Endothelial cell of umbilical vein (primary cell): ENCODE data around the gene NT5C1B. TPM values are rescaled to one million over a fixed set of nuclear protein-coding genes. Genes with fewer than 3 reads are reported as not detected.

Experiments
- BruUV-seq: library from RNA; stranded (reverse); fragments of 400-500 nt; replicated peaks from 2 replicates; lab custom pipeline; 2021; lab: Mats Ljungman, UMichigan
- CTCF ChIA-PET: fragments of 300-600, 350-600 bp; sonication (Branson Sonifier 250); formaldehyde crosslinking; loops from one replicate; lab custom pipeline; 2021; ENCODE audit warnings: antibody characterized with exemption, inconsistent platforms; lab: Charles Lee
- POLR2A ChIA-PET: fragments of 300-600, 350-600 bp; sonication (Branson Sonifier 250); formaldehyde crosslinking; loops from one replicate; lab custom pipeline; 2021; ENCODE audit warnings: antibody characterized with exemption, inconsistent platforms; lab: Charles Lee
- DNase-seq: peaks from one replicate; pipeline ENCODE4 v3.0.0-alpha.2; 2011; ENCODE audit warnings: low read depth, low spot score
- FAIRE-seq: peaks from 2 replicates; lab custom pipeline; 2011; peaks lifted over from hg19 to GRCh38; lab: Jason Lieb, UNC
- H2AFZ ChIP-seq: 2 replicates; pipeline ENCODE4 v1.6.0; 2012; ENCODE audit warnings: low read depth, low read length, control low read depth, inconsistent platforms
- H3K27ac ChIP-seq: 2 replicates; pipeline ENCODE4 v1.5.1; 2011; ENCODE audit warnings: low read depth, mild to moderate bottlenecking, control low read depth, low read length, moderate library complexity; ENCODE audit not compliant: insufficient read depth
- H3K27me3 ChIP-seq, 2 experiments: 2 replicates each; pipeline versions ENCODE4 v1.6.0 to v1.6.1; 2011; ENCODE audit warnings: low read length in 2 of 2, mixed read lengths in 1 of 2; ENCODE audit not compliant: control insufficient read depth in 2 of 2, insufficient read depth in 2 of 2
- H3K36me3 ChIP-seq, 2 experiments: 2 replicates in 1 of 2; 3 replicates in 1 of 2; pipeline ENCODE4 v1.5.1; 2011; ENCODE audit warnings: low read length in 2 of 2, mild to moderate bottlenecking in 1 of 2, moderate library complexity in 1 of 2; ENCODE audit not compliant: control insufficient read depth in 2 of 2, insufficient read depth in 2 of 2; ENCODE audit errors: extremely low read depth in 1 of 2
- H3K4me1 ChIP-seq: 3 replicates; pipeline ENCODE4 v1.5.1; 2011; ENCODE audit warnings: mild to moderate bottlenecking, low read length; ENCODE audit not compliant: control insufficient read depth, insufficient read depth; ENCODE audit errors: extremely low read depth
- H3K4me2 ChIP-seq: 2 replicates; pipeline ENCODE4 v1.6.1; 2011; ENCODE audit warnings: low read length, control low read depth, mixed read lengths; ENCODE audit not compliant: insufficient read depth
- H3K4me3 ChIP-seq, 3 experiments: fragments of 200-600 bp in 1 of 3; sonication (generic), shearing (Covaris generic) in 1 of 3; replicated peaks in 1 of 3; 2 replicates each; pipeline ENCODE4 v1.5.1; 2011 to 2016; ENCODE audit warnings: control low read depth in 3 of 3, low read length in 3 of 3, mild to moderate bottlenecking in 2 of 3, inconsistent platforms in 1 of 3, low read depth in 1 of 3, moderate library complexity in 1 of 3; ENCODE audit not compliant: insufficient read depth in 1 of 3
- H3K79me2 ChIP-seq: 2 replicates; pipeline ENCODE4 v1.6.0; 2012; ENCODE audit warnings: low read length, inconsistent platforms; ENCODE audit not compliant: control insufficient read depth, insufficient read depth
- H3K9ac ChIP-seq: replicated peaks from 2 replicates; pipeline ENCODE3; 2011; ENCODE audit warnings: low read length, control low read depth; ENCODE audit not compliant: insufficient read depth; ENCODE audit errors: extremely low read depth
- H3K9me1 ChIP-seq: replicated peaks from 3 replicates; pipeline ENCODE4 v1.6.0; 2011; ENCODE audit warnings: mild to moderate bottlenecking, low read length; ENCODE audit not compliant: control insufficient read depth, insufficient read depth; ENCODE audit errors: extremely low read depth
- H3K9me3 ChIP-seq: replicated peaks from 2 replicates; pipeline ENCODE4 v1.5.1; 2012; ENCODE audit warnings: low read length, inconsistent platforms; ENCODE audit not compliant: control insufficient read depth, insufficient read depth
- H4K20me1 ChIP-seq: replicated peaks from 2 replicates; pipeline ENCODE3; 2011; ENCODE audit warnings: mild to moderate bottlenecking, low read length; ENCODE audit not compliant: control insufficient read depth, insufficient read depth; ENCODE audit errors: extremely low read depth
- CTCF ChIP-seq, 2 donors: IDR thresholded peaks; 1 replicate in 1 of 2; 2 replicates in 1 of 2; pipeline ENCODE4 v1.5.1; 2011; ENCODE audit warnings: low read length in 2 of 2, mild to moderate bottlenecking in 2 of 2, moderate library complexity in 2 of 2, control low read depth in 1 of 2, inconsistent platforms in 1 of 2, low read depth in 1 of 2; ENCODE audit not compliant: insufficient read depth in 1 of 2; ENCODE audit errors: extremely low read depth in 1 of 2
- EZH2 ChIP-seq: IDR thresholded peaks from 2 replicates; pipeline ENCODE4 v1.6.1; 2012; ENCODE audit warnings: borderline replicate concordance, low read depth, mild to moderate bottlenecking, moderate library complexity, low read length, inconsistent platforms; ENCODE audit not compliant: severe bottlenecking
- FOS ChIP-seq: IDR thresholded peaks from 2 replicates; pipeline ENCODE4 v1.6.1; 2011; ENCODE audit warnings: mild to moderate bottlenecking, low read length, moderate library complexity, borderline replicate concordance; ENCODE audit not compliant: insufficient read depth
- GATA2 ChIP-seq: IDR thresholded peaks from 2 replicates; pipeline ENCODE4 v1.7.0; 2011; ENCODE audit warnings: low read depth, mild to moderate bottlenecking, moderate library complexity, mixed read lengths, low read length; ENCODE audit not compliant: insufficient read length, insufficient read depth
- JUN ChIP-seq: IDR thresholded peaks from 2 replicates; pipeline ENCODE4 v1.6.1; 2011; ENCODE audit warnings: borderline replicate concordance, low read depth; ENCODE audit not compliant: insufficient read length, insufficient read depth
- MYC ChIP-seq: IDR thresholded peaks from one replicate; pipeline ENCODE4 v1.6.1; 2011; ENCODE audit warnings: mild to moderate bottlenecking, low read depth, low read length
- POLR2A ChIP-seq: IDR thresholded peaks from 2 replicates; pipeline ENCODE4 v1.6.1; 2012; ENCODE audit warnings: low read depth, mild to moderate bottlenecking, control low read depth, low read length
- POLR2AphosphoS5 ChIP-seq: IDR thresholded peaks from 2 replicates; pipeline ENCODE4 v1.6.1; 2012; ENCODE audit warnings: low read depth, mild to moderate bottlenecking, control low read depth, low read length, moderate library complexity; ENCODE audit not compliant: insufficient read depth
- dilution Hi-C: fragments of 300-500 bp; cut with MboI; formaldehyde crosslinking; loops from one replicate; pipeline ENCODE4 v1.15.0; 2019; ENCODE audit warnings: low sequenced_read_pairs; ENCODE audit not compliant: extremely low pct_ligation_motif_present
- intact Hi-C: fragments of 100-400 bp; cut with micrococcal nuclease; formaldehyde crosslinking; loops from one replicate; pipeline ENCODE4 v1.10.0; 2022
- polyA plus RNA-seq, 4 experiments: library from polyadenylated mRNA; depleted of rRNA in 3 of 4; stranded (reverse) in 3 of 4; unstranded in 1 of 4; fragments of >200 nt; gene quantifications; 2 replicates each; pipeline versions ENCODE4 v1.2.1 to v1.2.3, GENCODE V29; 2011 to 2012; ENCODE audit warnings: missing spikeins in 1 of 4
- total RNA-seq: library from RNA; stranded (reverse); gene quantifications from 2 replicates; pipeline ENCODE4 v1.2.3, GENCODE V29; 2021
- TF ChIP-seq, protein P1 (sequence below): IDR thresholded peaks from 2 replicates; pipeline ENCODE4 v1.6.1; 2011; ENCODE audit not compliant: insufficient read depth, insufficient read length

Gene NT5C1B
- total and polyA plus RNA-seq, 2 donors (not counting 3 experiments of a cell fraction or from before 2014, with no cell fraction given), result not detected

DNA sequence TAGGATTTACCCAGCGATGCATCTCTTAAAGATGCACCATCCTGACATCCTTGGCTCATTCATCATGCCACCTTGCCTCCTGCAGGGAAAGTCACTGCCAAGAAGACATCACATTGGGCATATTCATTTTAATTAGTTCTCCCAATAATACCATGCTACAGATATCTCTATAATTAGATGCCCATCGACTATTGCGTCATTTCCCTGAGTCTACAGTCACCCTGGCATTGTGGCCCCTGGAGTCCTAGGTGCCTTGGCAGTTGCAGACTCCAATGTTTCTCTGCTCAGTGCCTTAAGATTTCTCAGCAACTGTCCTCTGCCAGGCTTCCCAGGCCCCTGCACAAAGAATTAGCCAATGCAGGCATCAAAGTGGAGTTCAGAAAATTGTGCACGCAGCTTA lies 61.5 kb downstream of the NT5C1B start:
- CTCF ChIA-PET, result no interaction called here
- intact Hi-C loops (loop anchor here (10.0 kb wide), 1 partner anchor 347 kb away; no protein-coding TSS in a partner anchor), dilution Hi-C loops (no loop called here)
- Histone ChIP-seq H4K20me1 (no peaks in the 10 kb centered on the region), H3K4me1 (no peaks in the 10 kb centered on the region), H3K9me3 (no peaks in the 10 kb centered on the region), H3K36me3 (no peaks in the 10 kb centered on the region), H3K27me3 (no peaks in the 10 kb centered on the region), H3K79me2 (no peaks in the 10 kb centered on the region), H3K27ac (no peak overlapping the region), H3K9me1 (no peaks in the 10 kb centered on the region), H3K4me2 (no peak overlapping the region), H3K4me3 (no peak overlapping the region), H3K9ac (no peak overlapping the region), H2AFZ (no peak overlapping the region)
- no peak for DNase-seq
- BruUV-seq, result no TSS peak
- TF ChIP-seq EZH2, result no peak
- no peak for TF ChIP-seq FOS
- TF ChIP-seq, protein P1, sequence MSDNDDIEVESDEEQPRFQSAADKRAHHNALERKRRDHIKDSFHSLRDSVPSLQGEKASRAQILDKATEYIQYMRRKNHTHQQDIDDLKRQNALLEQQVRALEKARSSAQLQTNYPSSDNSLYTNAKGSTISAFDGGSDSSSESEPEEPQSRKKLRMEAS, result no peak
- no peak for TF ChIP-seq POLR2AphosphoS5
- TF ChIP-seq GATA2, result no peak
- TF ChIP-seq JUN, result no peak
- no peak for TF ChIP-seq MYC
- TF ChIP-seq CTCF (IDR thresholded peaks at IDR 0.05; ENCODE audit: extremely low read depth in 1 of 2, insufficient read depth in 1 of 2, low read depth in 1 of 2, low read length in 2 of 2), result no peak
- TF ChIP-seq POLR2A, result no peak
- POLR2A ChIA-PET, result no interaction called here
- FAIRE-seq, result no peak
